IPS-NIHi11 (cell line): ENCODE measurements around the gene SSNA1.

Experiments
- DNase-seq: peaks from one replicate; pipeline ENCODE4 v3.0.0; 2012; ENCODE audit warnings: mixed read lengths, low spot score

The SSNA1 gene

DNA sequence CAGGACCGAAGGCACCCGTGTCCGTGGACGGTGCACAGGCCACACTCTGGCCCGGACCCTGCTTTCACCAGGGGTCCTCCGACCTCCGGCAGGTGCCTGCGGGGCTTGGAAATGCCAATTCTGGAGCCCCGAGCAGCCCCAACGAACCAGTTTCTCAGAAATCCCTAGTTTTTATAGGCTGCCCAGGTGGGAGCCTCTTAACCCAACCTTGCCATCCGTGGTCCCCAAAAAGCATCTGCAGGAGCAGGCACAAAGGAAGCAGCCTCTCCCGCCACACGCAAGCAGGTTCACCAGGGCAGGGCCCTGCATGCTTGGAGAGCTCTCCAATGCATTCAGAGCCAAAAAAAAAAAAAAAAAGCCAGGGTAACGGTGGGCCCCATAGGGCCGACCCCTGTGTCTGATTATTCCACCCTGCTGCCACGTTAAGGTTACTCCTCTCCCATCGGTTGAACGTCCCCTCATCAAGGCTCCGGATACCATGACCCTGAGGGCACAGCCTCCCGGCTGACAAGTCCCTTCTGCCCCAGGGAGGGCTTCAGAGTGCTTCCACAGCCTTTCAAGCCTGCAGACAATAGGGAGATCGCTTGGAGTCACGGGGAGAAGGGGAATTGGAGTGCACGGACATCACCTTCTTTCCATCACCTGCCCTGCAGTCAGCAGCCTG lies 12.9 kb downstream of the SSNA1 start:
- DNase-seq: no peak

DNA sequence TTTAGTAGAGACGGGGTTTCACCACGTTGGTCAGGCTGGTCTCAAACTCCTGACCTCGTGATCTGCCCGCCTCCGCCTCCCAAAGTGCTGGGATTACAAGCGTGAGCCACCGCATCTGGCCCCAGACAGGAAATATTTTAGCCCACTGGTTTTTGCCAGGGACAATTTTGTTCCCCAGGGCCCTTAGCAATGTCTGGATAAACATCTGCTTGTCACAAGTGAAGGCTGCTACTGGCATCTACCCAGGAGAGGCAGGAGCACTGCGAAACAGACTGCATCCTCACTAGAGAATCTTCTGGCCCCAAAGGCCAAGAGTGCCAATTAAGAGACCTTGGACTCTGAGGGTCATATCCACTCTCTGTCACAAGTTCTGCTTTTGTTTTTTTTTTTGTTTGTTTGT lies 14.5 kb downstream of the SSNA1 start:
- DNase-seq: no peak

DNA sequence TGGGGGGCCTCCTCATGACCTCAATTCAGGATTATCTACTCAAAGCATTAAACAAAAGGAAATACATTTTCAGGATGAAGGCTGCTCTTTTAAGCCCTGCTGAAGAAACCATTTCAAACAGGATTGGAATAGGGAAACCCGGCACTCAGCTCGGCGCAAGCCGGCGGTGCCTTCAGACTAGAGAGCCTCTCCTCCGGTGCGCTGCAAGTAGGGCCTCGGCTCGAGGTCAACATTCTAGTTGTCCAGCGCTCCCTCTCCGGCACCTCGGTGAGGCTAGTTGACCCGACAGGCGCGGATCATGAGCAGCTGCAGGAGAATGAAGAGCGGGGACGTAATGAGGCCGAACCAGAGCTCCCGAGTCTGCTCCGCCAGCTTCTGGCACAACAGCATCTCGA lies 16.3 kb downstream of the SSNA1 start:
- DNase-seq: no peak

DNA sequence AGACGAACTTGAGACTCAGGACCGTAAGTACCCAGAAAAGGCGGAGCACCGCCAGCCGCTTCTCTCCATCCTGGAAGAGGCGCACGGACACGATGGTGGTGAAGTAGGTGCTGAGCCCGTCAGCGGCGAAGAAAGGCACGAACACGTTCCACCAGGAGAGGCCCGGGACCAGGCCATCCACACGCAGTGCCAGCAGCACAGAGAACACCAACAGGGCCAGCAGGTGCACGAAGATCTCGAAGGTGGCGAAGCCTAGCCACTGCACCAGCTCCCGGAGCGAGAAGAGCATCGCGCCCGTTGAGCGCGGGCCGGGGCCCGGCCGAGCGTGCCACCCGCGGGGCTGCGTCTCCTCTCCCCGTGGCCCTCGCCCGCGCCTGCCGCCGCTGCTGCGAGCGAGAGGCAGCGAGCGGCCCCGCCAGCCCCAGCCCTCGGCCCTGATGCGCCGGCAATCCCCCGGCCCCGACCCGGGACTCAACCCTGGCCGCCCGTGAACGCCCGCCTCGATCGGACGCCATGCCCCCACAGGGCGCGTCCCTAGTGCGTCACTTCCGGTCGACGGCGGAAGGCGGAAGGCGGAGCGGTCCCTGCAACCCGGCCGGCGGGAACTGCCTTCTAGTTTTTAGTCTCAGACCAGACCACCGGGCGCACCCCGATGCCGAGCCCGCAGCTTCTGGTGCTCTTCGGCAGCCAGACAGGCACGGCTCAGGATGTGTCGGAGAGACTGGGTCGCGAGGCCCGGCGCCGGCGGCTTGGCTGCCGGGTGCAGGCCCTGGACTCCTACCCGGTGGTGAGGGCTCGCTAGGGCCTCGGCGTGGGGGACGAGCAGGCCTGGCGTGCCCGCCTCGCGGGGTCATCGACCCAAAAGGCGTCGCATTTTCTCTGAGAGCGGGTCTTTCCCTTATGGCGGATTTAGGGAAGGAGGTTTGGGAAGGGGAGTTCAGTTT lies 16.9 kb downstream of the SSNA1 start, which contains the start of the genes NDOR1 and TMEM203:
TSS of gene NDOR1 (plus strand) at position 575 of the 944 bp plus-strand sequence. CDS start at position 653, 78 bp downstream.
TSS of gene TMEM203 (minus strand) at position 523 of the 944 bp plus-strand sequence. CDS start at position 289, 234 bp downstream.
- peak; percentile 99 for DNase-seq

DNA sequence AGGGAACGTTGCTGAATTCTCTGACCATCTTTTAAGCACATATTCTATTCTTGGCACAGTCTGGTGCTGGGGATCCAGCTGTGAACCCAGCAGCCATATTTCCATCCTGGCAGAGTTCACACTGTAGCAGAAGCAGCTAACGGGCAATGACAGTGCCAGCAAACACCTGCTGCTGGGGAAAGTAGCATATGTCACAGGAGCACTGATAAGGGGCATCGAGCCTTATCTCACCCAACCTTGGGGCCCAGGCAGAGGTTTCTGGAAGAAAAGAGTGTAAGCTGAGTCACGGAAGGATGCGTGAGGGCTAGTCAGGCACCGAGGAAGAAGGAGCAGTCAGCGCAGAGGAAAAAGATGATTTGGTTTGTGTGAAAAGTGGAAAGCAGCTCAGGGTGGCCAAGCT lies 18.1 kb downstream of the SSNA1 start:
- DNase-seq: no peak

DNA sequence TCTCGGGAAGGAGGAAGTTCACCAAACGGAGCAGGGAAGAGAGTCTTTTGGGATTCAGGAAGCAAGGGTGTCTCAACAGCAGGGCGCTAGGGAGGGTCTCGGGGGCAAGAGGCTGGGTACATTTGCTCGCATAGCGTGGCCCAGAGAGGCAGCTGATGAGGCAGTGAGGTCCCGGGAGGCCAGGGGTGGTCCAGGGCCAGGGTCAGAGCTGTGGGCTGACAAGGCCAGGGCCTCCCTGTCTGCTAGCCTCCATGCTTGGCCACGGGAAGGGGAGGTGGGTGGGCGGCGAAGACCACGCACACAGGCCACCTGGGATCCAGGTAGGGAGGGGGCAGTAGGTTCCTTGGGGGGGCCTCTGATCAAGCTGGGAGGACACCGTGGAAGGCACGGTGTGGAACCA lies 23.1 kb downstream of the SSNA1 start:
- DNase-seq: no peak

DNA sequence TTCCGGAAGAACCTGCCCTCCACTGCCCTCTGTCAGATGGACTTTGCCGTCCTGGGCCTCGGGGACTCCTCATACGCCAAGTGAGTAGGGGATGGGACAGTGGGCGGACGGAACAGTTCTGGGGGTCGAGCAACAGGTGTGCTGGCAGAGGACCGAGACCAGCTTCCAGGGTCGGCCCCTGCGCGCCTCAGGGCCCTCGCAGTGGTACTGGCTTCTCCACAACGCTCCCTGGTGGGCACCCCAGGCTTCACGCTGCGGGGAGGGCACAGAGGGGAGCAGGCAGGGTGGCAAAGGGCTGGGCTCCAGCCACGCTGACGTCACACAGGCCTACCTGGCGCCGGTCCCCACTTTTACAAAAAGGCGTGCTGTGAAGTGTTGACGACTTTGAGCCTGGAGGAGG lies 24.0 kb downstream of the SSNA1 start:
- no peak for DNase-seq

DNA sequence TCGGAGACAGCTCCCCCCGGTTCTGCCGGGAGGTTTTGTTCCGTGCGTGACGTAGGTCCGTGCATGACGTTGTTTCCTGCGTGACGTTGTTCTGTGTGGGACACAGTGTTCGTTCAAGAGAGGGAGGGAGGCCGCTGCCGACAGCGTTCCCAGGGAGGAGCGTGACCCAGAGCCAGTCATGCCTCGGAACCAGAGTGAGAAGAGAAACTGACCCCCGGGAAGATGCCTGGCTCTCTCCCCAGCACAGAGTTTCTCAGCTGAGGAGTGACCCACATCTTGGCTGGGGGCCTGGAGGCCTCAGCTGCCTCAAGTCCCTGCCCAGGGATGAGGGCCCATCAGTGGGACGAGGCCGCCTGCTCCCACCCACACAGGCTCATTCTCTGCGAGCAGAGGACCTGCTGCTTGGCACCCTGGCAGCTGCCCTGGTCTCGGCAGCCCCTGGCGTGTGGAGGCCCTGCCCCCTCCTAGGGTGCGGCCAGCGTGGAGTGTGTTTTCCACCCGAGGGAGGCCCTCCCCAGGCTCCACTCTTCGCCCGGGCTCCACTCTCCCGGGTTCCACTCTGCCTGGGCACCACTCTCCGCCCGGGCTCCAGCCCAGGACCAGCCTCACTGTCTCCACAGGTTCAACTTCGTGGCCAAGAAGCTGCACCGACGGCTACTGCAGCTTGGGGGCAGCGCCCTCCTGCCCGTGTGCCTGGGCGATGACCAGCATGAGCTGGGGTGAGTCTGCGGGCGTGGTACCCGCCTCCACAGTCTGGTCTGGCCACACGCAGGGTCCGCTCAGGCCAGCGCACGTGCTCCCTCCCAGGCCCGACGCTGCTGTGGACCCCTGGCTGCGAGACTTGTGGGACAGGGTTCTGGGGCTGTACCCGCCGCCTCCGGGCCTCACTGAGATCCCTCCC lies 24.9 kb downstream of the SSNA1 start:
- peak; percentile 57 for DNase-seq

DNA sequence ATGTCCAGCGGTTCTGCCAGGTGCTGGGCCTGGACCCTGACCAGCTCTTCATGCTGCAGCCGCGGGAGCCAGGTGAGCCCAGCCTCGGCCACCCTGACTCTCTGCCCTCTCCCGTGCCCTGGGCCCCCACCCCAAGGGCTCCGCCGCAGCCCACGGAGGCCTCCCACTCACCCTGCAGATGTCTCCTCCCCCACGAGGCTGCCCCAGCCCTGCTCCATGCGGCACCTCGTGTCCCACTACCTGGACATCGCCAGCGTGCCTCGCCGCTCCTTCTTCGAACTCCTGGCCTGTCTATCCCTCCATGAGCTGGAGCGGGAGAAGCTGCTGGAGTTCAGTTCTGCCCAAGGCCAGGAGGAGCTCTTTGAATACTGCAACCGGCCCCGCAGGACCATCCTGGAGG lies 26.1 kb downstream of the SSNA1 start:
- no peak for DNase-seq

DNA sequence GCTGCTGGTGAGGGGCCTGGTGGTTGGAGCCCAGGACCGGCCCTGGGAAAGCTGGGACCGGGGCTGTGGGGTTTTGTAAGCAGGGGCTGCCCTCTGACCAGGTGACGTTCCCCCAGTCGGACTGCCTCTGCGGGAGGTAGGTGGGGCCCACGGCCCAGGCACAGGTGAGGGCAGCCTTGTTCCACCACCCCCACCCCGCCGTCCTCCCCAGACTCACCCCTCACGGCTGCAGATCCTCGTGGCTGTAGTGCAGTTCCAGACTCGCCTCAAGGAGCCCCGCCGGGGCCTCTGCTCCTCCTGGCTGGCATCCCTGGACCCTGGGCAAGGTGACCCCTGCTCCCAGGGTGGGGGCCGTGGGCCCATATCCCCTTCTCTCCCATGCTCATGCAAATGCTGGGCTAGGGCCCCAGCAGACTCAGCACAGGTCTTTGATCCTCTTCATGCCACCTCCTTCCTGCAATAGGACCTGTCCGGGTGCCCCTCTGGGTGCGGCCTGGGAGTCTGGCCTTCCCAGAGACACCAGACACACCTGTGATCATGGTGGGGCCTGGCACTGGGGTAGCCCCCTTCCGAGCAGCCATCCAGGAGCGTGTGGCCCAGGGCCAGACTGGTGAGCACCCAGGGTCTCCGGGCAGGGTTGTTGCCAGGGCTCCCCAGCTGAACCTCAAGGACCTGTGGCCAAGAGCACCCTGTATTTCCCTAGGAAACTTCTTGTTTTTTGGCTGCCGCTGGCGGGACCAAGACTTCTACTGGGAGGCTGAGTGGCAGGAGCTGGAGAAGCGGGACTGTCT lies 26.9 kb downstream of the SSNA1 start:
- DNase-seq: no peak

DNA sequence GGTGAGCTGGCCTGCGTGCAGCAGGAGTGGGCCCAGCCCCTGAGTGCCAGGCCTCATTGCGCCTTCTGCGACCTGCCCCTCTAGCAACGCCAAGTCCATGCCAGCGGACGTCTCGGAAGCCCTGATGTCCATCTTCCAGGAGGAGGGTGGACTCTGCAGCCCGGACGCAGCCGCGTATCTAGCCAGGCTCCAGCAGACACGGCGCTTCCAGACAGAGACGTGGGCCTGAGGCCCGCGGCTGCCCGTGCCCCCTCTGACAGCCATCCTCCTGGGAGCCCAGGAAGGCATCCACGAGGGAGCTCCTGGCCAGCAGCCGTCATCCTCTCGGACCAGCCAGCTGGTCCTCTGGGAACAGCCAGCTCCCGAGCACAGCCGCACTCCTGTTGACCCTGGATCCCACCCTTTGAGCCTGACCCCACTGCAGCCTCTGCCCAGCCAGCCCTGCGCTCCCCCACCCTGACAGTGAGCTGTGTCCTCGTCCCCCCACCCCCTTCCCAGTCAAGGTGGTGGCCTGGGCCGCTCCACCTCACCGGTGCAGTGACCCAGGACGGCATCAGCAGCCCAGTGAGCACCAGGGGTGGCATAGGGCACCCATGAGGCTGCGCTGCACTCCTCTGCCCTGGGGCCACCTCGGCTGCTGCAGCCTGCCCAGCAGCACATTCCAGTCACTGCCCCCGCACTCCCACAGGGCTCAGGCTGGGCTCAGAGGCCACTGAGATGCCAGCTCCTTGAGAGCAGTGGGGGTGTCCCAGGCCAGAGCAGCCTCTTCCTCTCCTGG lies 27.9 kb downstream of the SSNA1 start:
- DNase-seq: no peak

DNA sequence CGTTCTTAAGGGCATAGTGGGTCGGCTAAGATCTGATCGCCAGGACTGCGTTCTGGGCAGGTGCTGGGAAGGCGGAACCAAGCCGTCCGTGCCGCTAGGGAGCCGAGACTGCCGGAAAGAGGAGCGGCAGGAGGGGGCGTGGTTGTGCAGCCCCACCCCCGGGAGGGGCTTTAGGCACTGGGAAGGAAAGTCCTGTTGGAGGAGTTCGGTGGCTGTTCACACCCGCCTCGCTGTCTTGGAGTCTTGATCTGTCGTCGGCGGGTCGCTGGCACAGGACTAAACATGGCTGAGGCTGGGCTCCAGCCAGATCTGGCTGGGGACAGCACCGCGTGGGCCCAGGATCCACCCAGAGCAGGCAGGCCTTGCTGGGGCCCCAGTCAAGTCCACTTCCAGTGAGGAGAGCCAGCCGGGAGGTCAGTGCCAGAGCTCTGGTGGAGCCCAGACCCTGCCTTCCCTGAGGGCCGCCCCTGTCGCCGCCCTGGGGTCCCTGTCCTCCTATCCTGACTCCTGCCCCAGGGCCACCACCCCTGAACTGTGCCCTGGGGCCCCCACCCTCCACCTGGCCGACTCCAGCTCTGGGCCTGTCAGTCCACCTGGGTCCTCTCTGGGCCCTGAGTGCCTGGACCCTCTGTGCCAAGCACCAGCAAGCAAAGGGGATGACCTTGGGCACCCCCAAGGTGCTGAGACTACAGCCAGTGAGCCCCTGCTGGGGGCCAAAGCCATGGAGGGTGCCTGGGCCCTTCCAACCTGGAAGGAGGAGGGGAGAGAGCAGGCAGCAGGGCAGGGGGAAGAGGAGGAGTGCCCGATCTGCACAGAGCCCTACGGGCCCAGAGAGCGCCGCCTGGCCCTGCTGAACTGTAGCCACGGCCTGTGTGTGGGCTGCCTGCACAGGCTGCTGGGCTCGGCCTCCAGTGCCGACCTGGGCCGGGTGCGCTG lies 29.1 kb downstream of the SSNA1 start:
- peak; percentile 94 for DNase-seq

DNA sequence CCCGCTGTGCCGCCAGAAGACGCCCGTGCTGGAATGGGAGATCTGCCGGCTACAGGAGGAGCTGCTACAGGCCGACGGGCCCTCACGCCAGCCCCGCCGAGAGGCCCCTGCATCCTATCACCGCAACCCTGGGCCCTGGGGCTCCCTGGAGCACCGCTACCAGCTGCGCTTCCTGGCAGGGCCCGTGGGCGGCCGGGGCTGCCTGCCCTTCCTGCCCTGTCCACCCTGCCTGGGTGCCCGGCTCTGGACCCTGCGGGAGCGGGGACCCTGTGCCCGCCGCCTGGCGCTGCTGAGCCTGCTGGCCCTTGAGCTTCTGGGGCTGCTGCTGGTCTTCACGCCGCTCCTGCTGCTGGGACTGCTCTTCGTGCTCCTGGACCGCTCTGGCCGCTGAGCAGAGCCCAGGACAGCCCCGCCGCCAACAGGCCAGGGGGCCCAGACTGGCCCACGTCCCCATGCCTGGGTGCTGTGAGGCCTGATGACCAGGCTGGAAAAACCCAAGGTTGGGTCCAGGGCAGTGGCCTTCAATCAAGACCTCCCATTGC lies 29.8 kb downstream of the SSNA1 start:
- DNase-seq: no peak

DNA sequence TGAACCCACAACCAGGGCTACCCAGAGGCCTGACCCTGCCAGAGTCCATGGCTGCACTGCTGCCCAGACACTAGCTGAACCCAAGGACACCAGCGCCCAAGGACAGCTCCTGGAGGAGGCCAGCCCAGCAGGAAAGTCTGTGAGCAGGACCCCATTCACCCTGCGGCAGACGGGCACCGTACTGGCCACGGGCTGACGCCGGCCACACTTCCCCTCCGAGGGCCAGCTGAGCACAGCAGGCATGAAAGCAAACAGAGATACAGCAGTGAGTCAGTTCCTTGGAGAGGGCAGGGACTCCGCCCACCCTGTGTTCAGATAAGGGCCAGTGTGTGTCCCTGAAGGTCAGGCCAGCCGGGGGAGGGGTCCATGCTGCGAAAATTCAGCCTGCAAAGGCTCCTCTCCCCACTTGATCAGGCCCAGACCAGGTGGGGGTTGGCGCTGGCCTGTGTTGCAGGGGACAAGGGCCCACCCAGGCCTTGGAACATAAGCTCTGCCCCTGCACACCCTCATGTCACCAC lies 30.3 kb downstream of the SSNA1 start:
- peak; percentile 23 for DNase-seq

DNA sequence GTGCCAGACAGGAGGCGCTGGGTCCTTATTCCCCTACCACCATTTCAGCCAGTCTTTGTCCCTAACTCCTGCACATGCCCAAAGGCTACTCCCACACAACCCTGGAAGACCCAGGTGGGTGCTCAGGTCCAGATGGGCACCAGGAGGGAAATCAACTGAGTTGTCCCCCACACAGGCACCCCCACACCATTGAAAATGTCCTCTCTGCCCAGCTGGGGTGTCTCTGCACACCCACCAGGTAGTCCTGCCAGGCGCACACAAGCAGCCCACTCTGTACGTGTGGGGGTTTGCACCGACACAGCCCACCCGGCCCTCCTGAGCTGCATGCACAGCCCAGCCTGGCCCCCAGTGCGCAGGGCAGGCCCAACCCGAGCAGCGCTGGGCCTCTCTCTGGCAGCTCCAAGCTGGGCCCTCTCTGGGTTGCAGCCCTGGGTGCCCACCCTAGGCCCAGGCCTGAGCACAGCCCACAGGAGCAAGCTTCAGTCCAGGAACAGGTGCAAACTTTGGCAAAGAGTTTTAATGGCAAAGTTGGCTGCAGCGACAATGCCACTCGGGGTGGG lies 31.4 kb downstream of the SSNA1 start:
- DNase-seq: no peak

DNA sequence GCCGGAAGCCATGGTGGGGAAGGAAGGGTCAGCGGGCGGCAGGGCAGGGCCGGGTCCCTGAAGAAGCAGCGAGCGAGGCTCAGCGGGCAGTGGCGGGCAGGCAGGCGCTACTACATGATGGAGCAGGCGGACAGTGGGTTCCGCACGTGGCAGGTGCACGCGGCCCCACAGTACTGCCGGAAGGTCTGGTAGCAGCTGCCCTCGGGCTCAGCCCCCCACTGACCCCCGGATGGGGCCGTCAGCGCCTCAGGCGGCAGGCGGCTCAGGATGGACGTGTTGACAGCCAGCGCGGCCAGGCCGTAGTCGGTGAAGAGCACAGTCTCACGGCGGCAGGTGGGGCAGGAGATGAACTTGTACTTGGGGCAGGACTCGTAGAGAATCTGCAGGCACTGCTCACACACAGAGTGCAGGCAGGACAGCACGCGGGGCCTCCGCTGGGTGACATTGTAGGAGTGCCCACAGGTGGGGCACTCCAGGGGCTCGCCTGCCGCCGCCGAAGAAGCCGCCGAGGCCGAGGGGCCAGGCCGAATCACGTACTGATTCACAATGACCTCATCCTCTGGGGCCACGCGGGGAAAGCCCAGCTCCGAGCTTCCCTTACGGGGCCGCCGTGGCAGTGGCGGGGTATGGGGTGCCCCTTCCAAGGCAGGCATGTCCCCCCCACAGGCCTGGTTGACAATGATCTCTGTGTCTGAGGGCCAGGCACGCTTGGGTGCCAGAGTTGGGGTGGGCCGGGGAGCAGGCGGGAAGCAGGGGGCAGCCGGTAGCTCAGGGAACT lies 32.0 kb downstream of the SSNA1 start:
- peak; percentile 8 for DNase-seq

DNA sequence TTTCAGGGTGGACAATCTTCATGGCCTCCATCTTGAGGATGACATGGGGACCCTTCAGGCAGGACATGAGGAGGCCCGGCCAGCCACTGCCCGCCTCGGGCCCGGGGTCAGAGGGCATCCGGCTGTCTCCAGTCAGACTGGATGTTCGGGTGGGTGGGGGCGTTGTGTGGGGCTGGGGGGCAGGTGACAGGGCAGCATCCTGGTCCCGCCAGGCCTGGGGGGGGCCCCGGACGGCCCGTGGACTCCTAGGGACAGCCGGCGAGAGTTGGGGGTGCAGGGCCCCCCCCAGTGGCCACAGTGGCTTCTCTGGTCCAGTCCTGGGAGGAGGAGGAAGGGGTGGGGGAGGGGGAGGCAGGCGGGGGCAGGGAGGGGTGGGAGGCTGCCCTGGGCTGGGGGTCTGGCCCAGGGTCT lies 32.6 kb downstream of the SSNA1 start:
- no peak for DNase-seq
